Tibial artery (tissue), 4 donors: ENCODE data around the gene ADAMTS16.

Experiments used
- DNase-seq, 2 donors: peaks; one replicate each; pipeline ENCODE4 v3.0.0-alpha.2; 2019
- H3K27ac ChIP-seq, 2 donors: fragments of 200-600 bp; sonication (generic) in 1 of 2; 1 replicate in 1 of 2; 2 replicates in 1 of 2; pipeline ENCODE4 v1.5.1; 2018 to 2019; ENCODE audit warnings: mild to moderate bottlenecking in 1 of 2
- H3K27me3 ChIP-seq, 2 donors: fragments of 200-600 bp; sonication (generic) in 1 of 2; one replicate each; pipeline versions ENCODE4 v1.5.1 to v1.6.0; 2016 to 2019
- H3K36me3 ChIP-seq, 3 donors: fragments of 200-600 bp; sonication (generic) in 2 of 3; one replicate each; pipeline ENCODE4 v1.5.1; 2016 to 2019; ENCODE audit warnings: mild to moderate bottlenecking in 2 of 3
- H3K4me1 ChIP-seq, 4 donors: fragments of 200-600 bp; sonication (generic) in 2 of 4; 1 replicate in 3 of 4; 2 replicates in 1 of 4; pipeline ENCODE4 v1.5.1; 2016 to 2019
- H3K4me3 ChIP-seq, 2 donors: fragments of 200-600 bp; sonication (generic) in 1 of 2; 1 replicate in 1 of 2; 2 replicates in 1 of 2; pipeline ENCODE4 v1.5.1; 2018 to 2019; ENCODE audit warnings: mild to moderate bottlenecking in 2 of 2
- H3K9me3 ChIP-seq, 3 donors: fragments of 200-600 bp; sonication (generic) in 1 of 3; one replicate each; pipeline ENCODE4 v1.5.1; 2016 to 2019
- intact Hi-C: fragments of 100-400 bp; cut with DNase I; formaldehyde crosslinking; loops from one replicate; pipeline ENCODE4 v1.15.0; 2023; ENCODE audit warnings: low total_unique reads
- TF ChIP-seq, protein P1 (sequence below), 2 experiments: fragments of 200-600 bp in 1 of 2; fragments of 450-650 bp in 1 of 2; IDR thresholded peaks; one replicate each; pipeline ENCODE4 v1.5.1; 2017 to 2019; ENCODE audit warnings: antibody characterized with exemption in 2 of 2, mild to moderate bottlenecking in 1 of 2, moderate library complexity in 1 of 2

ADAMTS16 gene

GRCh38 chr5:5235685-5236084 is 95.6 kb downstream of the ADAMTS16 start:
- TF ChIP-seq, protein P1, sequence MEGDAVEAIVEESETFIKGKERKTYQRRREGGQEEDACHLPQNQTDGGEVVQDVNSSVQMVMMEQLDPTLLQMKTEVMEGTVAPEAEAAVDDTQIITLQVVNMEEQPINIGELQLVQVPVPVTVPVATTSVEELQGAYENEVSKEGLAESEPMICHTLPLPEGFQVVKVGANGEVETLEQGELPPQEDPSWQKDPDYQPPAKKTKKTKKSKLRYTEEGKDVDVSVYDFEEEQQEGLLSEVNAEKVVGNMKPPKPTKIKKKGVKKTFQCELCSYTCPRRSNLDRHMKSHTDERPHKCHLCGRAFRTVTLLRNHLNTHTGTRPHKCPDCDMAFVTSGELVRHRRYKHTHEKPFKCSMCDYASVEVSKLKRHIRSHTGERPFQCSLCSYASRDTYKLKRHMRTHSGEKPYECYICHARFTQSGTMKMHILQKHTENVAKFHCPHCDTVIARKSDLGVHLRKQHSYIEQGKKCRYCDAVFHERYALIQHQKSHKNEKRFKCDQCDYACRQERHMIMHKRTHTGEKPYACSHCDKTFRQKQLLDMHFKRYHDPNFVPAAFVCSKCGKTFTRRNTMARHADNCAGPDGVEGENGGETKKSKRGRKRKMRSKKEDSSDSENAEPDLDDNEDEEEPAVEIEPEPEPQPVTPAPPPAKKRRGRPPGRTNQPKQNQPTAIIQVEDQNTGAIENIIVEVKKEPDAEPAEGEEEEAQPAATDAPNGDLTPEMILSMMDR (IDR thresholded peaks at IDR 0.05): no peak

GRCh38 chr5:5239191-5239590 is 99.1 kb downstream of the ADAMTS16 start:
- intact Hi-C loops: no loop called here
- H3K4me1 ChIP-seq: no peaks in the 10 kb centered on the region
- no peak overlapping the region for H3K4me3 ChIP-seq
- H3K27me3 ChIP-seq: no peaks in the 10 kb centered on the region
- H3K9me3 ChIP-seq: no peaks in the 10 kb centered on the region
- H3K27ac ChIP-seq: no peak overlapping the region
- TF ChIP-seq, protein P1 (IDR thresholded peaks at IDR 0.05): no peak
- DNase-seq: no peak
- H3K36me3 ChIP-seq: no peaks in the 10 kb centered on the region

More at GRCh38 chr5:5235685-5236084, 95.6 kb downstream of the ADAMTS16 start:
- intact Hi-C loops: no loop called here
- DNase-seq: no peak
- no peaks in the 10 kb centered on the region for H3K36me3 ChIP-seq
- H3K9me3 ChIP-seq: no peaks in the 10 kb centered on the region
- H3K27ac ChIP-seq: no peak overlapping the region
- no peak overlapping the region for H3K4me3 ChIP-seq
- no peaks in the 10 kb centered on the region for H3K27me3 ChIP-seq
- H3K4me1 ChIP-seq: no peaks in the 10 kb centered on the region

- TF ChIP-seq, protein P1 (IDR thresholded peaks at IDR 0.05): no peak
Observed at GRCh38 chr5:5240234-5240633, 100.1 kb downstream of the ADAMTS16 start.

DNA sequence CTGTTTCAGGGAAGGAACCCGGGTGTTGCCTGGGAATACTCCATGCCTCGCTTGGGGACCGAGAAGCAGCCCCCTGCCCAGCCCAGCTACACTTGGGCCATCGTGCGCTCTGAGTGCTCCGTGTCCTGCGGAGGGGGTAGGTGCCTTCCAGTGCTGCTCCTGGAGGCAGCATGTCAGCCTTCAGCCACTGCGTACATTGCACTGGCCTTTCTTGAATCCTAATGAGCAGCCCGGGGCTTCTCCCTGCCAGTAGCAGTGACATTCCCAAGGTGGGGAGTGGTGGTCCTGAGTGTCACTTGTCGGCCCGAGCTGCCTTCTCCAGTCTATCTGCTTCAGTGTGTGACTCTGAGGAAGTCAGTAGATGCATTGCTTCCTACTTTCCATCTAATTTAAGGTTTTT is 101.9 kb downstream of the ADAMTS16 start:
- TF ChIP-seq, protein P1 (IDR thresholded peaks at IDR 0.05): no peak
- no peak overlapping the region for H3K27ac ChIP-seq
- no peak overlapping the region for H3K4me3 ChIP-seq
- no peaks in the 10 kb centered on the region for H3K9me3 ChIP-seq
- H3K27me3 ChIP-seq: no peaks in the 10 kb centered on the region
- no peak for DNase-seq
- intact Hi-C loops: no loop called here
- H3K4me1 ChIP-seq: no peaks in the 10 kb centered on the region
- no peaks in the 10 kb centered on the region for H3K36me3 ChIP-seq

More at GRCh38 chr5:5240234-5240633, 100.1 kb downstream of the ADAMTS16 start:
- no peak for DNase-seq
- no peaks in the 10 kb centered on the region for H3K27me3 ChIP-seq
- H3K36me3 ChIP-seq: no peaks in the 10 kb centered on the region
- no peak overlapping the region for H3K27ac ChIP-seq
- H3K4me1 ChIP-seq: no peaks in the 10 kb centered on the region
- no peaks in the 10 kb centered on the region for H3K9me3 ChIP-seq
- intact Hi-C loops: no loop called here
- no peak overlapping the region for H3K4me3 ChIP-seq

DNA sequence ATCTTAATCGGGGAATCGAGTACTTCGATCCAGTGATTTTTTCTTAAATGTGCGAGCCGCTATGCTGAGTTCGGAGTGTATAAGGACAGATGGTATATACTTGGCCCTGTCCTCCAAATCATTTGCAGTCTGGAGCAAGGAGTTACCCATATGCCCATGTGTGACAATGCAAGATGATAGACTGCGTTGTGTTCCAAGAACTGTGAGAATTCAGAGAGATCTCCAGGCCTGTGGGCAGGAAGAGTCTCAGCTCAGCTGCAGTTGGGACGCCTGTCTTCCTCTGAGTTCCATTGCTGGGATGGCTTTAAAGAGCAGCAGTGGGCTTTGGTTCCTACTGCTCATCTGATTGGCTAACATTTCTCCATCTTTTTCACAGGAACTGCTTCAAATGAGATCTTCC is 106.6 kb downstream of the ADAMTS16 start:
- intact Hi-C loops: no loop called here
- Histone ChIP-seq H3K27me3 (no peaks in the 10 kb centered on the region), H3K4me1 (no peaks in the 10 kb centered on the region), H3K36me3 (no peaks in the 10 kb centered on the region), H3K27ac (no peak overlapping the region), H3K9me3 (no peaks in the 10 kb centered on the region), H3K4me3 (no peak overlapping the region)
- TF ChIP-seq, protein P1 (IDR thresholded peaks at IDR 0.05): no peak
- no peak for DNase-seq

- H3K4me3 ChIP-seq: no peak overlapping the region
- H3K27ac ChIP-seq: no peak overlapping the region
- no peaks in the 10 kb centered on the region for H3K27me3 ChIP-seq
- intact Hi-C loops: no loop called here
- H3K9me3 ChIP-seq: peaks cover 0 to 9% (median 4%) of the 10 kb centered on the region in 3 donors
- DNase-seq: no peak
- no peaks in the 10 kb centered on the region for H3K36me3 ChIP-seq
- TF ChIP-seq, protein P1 (IDR thresholded peaks at IDR 0.05): no peak
- no peaks in the 10 kb centered on the region for H3K4me1 ChIP-seq
Observed at GRCh38 chr5:5250758-5251157, 110.6 kb downstream of the ADAMTS16 start.
